MM.1S (cell line): ENCODE data around the gene LAMA4.

Experiments
- DNase-seq: peaks from one replicate; pipeline ENCODE4 v3.0.0-alpha.2; 2015
- H2AFZ ChIP-seq: fragments of 300-600 bp; sonication (generic); 2 replicates; pipeline ENCODE4 v1.6.0; 2016; ENCODE audit warnings: antibody characterized with exemption, low read length
- H3F3A ChIP-seq: fragments of 300-600 bp; sonication (generic); 2 replicates; pipeline ENCODE4 v1.6.1; 2016; ENCODE audit warnings: mild to moderate bottlenecking, antibody characterized with exemption, low read length, moderate library complexity, mixed read lengths; ENCODE audit not compliant: insufficient read depth
- H3K27ac ChIP-seq: fragments of 300-600 bp; sonication (generic); 2 replicates; pipeline ENCODE4 v1.5.1; 2016; ENCODE audit warnings: mild to moderate bottlenecking, low read length
- H3K27me3 ChIP-seq: fragments of 300-600 bp; sonication (generic); replicated peaks from 2 replicates; pipeline ENCODE4 v1.6.0; 2016; ENCODE audit warnings: low read length; ENCODE audit not compliant: insufficient read depth
- H3K36me3 ChIP-seq: fragments of 300-600 bp; sonication (generic); replicated peaks from 2 replicates; pipeline ENCODE4 v1.6.1; 2016; ENCODE audit warnings: mild to moderate bottlenecking, low read length, mixed read lengths; ENCODE audit not compliant: insufficient read depth
- H3K4me1 ChIP-seq: fragments of 300-600 bp; sonication (generic); 2 replicates; pipeline ENCODE4 v1.6.1; 2016; ENCODE audit warnings: low read length, mixed read lengths
- H3K4me2 ChIP-seq: fragments of 300-600 bp; sonication (generic); 2 replicates; pipeline ENCODE4 v1.6.0; 2016; ENCODE audit warnings: low read depth, low read length
- H3K4me3 ChIP-seq: fragments of 300-600 bp; sonication (generic); 2 replicates; pipeline ENCODE4 v1.5.1; 2016; ENCODE audit warnings: low read length, mixed read lengths
- H3K79me2 ChIP-seq: fragments of 300-600 bp; sonication (generic); 2 replicates; pipeline ENCODE4 v1.6.1; 2016; ENCODE audit warnings: mixed run types, low read length, mixed read lengths
- H3K9ac ChIP-seq: fragments of 300-600 bp; sonication (generic); 2 replicates; pipeline ENCODE4 v1.6.1; 2016; ENCODE audit warnings: low read length, mixed read lengths
- H3K9me2 ChIP-seq: fragments of 300-600 bp; sonication (generic); replicated peaks from 2 replicates; pipeline ENCODE4 v1.6.1; 2016; ENCODE audit warnings: mild to moderate bottlenecking, low read length, mixed read lengths; ENCODE audit not compliant: insufficient read depth
- H3K9me3 ChIP-seq: fragments of 300-600 bp; sonication (generic); replicated peaks from 2 replicates; pipeline ENCODE4 v1.6.1; 2016; ENCODE audit warnings: mild to moderate bottlenecking, low read length, mixed read lengths; ENCODE audit not compliant: insufficient read depth
- H4K20me1 ChIP-seq: fragments of 300-600 bp; sonication (generic); 2 replicates; pipeline ENCODE4 v1.6.1; 2016; ENCODE audit warnings: mild to moderate bottlenecking, low read length, moderate library complexity, mixed read lengths; ENCODE audit not compliant: insufficient read depth
- EZH2 ChIP-seq: fragments of 300-600 bp; sonication (generic); optimal IDR thresholded peaks from 2 replicates; pipeline ENCODE3; 2017; ENCODE audit warnings: low read depth, mild to moderate bottlenecking, antibody characterized with exemption, low read length, mixed read lengths
- EZH2phosphoT487 ChIP-seq: fragments of 300-600 bp; sonication (generic); IDR thresholded peaks from 2 replicates; pipeline ENCODE4 v1.6.1; 2018; ENCODE audit warnings: antibody characterized with exemption, low read length
- TF ChIP-seq, protein P1 (sequence below): fragments of 300-600 bp; sonication (generic); IDR thresholded peaks from 2 replicates; pipeline ENCODE4 v1.5.1; 2016; ENCODE audit warnings: antibody characterized with exemption, low read length, mixed read lengths

The LAMA4 gene

GRCh38 chr6:112081569-112081968, 172.8 kb downstream of the LAMA4 start:
- no peaks in the 10 kb centered on the region for H3K9me2 ChIP-seq
- H3K4me2 ChIP-seq = no peak overlapping the region
- H4K20me1 ChIP-seq = no peaks in the 10 kb centered on the region
- no peaks in the 10 kb centered on the region for H3K4me1 ChIP-seq
- no peak overlapping the region for H3K4me3 ChIP-seq
- no peaks in the 10 kb centered on the region for H3F3A ChIP-seq
- H3K27ac ChIP-seq = no peak overlapping the region
- no peaks in the 10 kb centered on the region for H3K79me2 ChIP-seq
- no peak overlapping the region for H3K9ac ChIP-seq
- no peaks in the 10 kb centered on the region for H3K9me3 ChIP-seq
- no peak overlapping the region for H2AFZ ChIP-seq
- TF ChIP-seq EZH2phosphoT487 (no peak), EZH2 (no peak)
- TF ChIP-seq, protein P1, sequence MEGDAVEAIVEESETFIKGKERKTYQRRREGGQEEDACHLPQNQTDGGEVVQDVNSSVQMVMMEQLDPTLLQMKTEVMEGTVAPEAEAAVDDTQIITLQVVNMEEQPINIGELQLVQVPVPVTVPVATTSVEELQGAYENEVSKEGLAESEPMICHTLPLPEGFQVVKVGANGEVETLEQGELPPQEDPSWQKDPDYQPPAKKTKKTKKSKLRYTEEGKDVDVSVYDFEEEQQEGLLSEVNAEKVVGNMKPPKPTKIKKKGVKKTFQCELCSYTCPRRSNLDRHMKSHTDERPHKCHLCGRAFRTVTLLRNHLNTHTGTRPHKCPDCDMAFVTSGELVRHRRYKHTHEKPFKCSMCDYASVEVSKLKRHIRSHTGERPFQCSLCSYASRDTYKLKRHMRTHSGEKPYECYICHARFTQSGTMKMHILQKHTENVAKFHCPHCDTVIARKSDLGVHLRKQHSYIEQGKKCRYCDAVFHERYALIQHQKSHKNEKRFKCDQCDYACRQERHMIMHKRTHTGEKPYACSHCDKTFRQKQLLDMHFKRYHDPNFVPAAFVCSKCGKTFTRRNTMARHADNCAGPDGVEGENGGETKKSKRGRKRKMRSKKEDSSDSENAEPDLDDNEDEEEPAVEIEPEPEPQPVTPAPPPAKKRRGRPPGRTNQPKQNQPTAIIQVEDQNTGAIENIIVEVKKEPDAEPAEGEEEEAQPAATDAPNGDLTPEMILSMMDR = no peak
- no peak for DNase-seq
- no peaks in the 10 kb centered on the region for H3K36me3 ChIP-seq
- H3K27me3 ChIP-seq = no peaks in the 10 kb centered on the region

GRCh38 chr6:112066606-112067005, 187.8 kb downstream of the LAMA4 start:
- no peak overlapping the region for H2AFZ ChIP-seq
- no peaks in the 10 kb centered on the region for H4K20me1 ChIP-seq
- H3K4me2 ChIP-seq = no peak overlapping the region
- H3K9me2 ChIP-seq = no peaks in the 10 kb centered on the region
- H3K79me2 ChIP-seq = no peaks in the 10 kb centered on the region
- no peaks in the 10 kb centered on the region for H3K4me1 ChIP-seq
- H3K9ac ChIP-seq = no peak overlapping the region
- no peaks in the 10 kb centered on the region for H3K9me3 ChIP-seq
- no peak overlapping the region for H3K27ac ChIP-seq
- no peak overlapping the region for H3K4me3 ChIP-seq
- 0 out of 2 replicates have a peak, but pooled peaks cover 3% of the 10 kb centered on the region for H3K36me3 ChIP-seq
- TF ChIP-seq EZH2phosphoT487 = no peak
- DNase-seq = no peak
- H3K27me3 ChIP-seq = no peaks in the 10 kb centered on the region
- H3F3A ChIP-seq = no peaks in the 10 kb centered on the region

GRCh38 chr6:112065426-112065986, 188.9 kb downstream of the LAMA4 start:
- no peak for DNase-seq
- H3K4me2 ChIP-seq = no peak overlapping the region
- H3K9me3 ChIP-seq = no peaks in the 10 kb centered on the region

DNA sequence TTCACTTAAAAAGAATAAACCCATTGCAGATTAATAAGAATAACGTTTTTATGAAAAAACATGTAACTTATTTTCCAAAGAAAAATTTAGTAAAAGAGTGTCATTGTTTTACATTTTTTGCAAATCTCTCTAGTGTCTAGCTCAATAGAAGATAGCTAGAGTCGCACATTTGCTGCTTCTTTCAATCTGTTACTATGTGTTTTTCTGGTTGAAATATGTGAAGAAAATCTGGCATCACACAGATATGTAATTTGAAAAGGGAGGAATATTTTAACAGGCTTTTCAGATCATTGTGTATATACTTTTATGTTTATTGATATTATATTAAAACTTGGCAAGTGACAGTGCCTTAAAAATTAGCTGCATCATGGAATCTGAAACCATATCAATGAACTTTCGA, 191.4 kb downstream of the LAMA4 start:
- H4K20me1 ChIP-seq = no peaks in the 10 kb centered on the region
- no peak overlapping the region for H3K27ac ChIP-seq
- DNase-seq = no peak
- H3K27me3 ChIP-seq = no peaks in the 10 kb centered on the region
- no peaks in the 10 kb centered on the region for H3K4me1 ChIP-seq
- no peaks in the 10 kb centered on the region for H3K79me2 ChIP-seq
- H3K36me3 ChIP-seq = no peaks in the 10 kb centered on the region
- H3K9me2 ChIP-seq = no peaks in the 10 kb centered on the region
- no peak overlapping the region for H3K9ac ChIP-seq
- H2AFZ ChIP-seq = no peak overlapping the region
- TF ChIP-seq, protein P1 = no peak
- TF ChIP-seq EZH2phosphoT487 (no peak), EZH2 (no peak)
- H3K9me3 ChIP-seq = no peaks in the 10 kb centered on the region
- H3K4me3 ChIP-seq = no peak overlapping the region
- H3K4me2 ChIP-seq = no peak overlapping the region
- H3F3A ChIP-seq = no peaks in the 10 kb centered on the region

More at GRCh38 chr6:112065426-112065986, 188.9 kb downstream of the LAMA4 start:
- Histone ChIP-seq H3K4me3 (no peak overlapping the region), H3F3A (no peaks in the 10 kb centered on the region), H3K79me2 (no peaks in the 10 kb centered on the region), H3K36me3 (no peaks in the 10 kb centered on the region), H3K27ac (no peak overlapping the region), H4K20me1 (no peaks in the 10 kb centered on the region), H3K9me2 (no peaks in the 10 kb centered on the region), H3K27me3 (no peaks in the 10 kb centered on the region), H3K4me1 (no peaks in the 10 kb centered on the region), H3K9ac (no peak overlapping the region), H2AFZ (no peak overlapping the region)
- TF ChIP-seq EZH2phosphoT487 (no peak), EZH2 (no peak)
- TF ChIP-seq, protein P1 = no peak
